Measurements from ENCODE around the gene NDUFB8. TPM values are rescaled to one million over a fixed set of nuclear protein-coding genes. Genes with fewer than 3 reads are reported as not detected.

The NDUFB8 gene
- total and polyA plus RNA-seq, 2 experiments from 2014 or later = 123 to 294 TPM

GRCh38 chr10:100489396-100489795, 40.3 kb downstream of the NDUFB8 start:
- in situ Hi-C loops (cut with MboI) = no loop called here
- H3K9me2 ChIP-seq (ENCODE audit: insufficient read depth) = no peaks in the 10 kb centered on the region
- H3K9ac ChIP-seq = no peak overlapping the region
- 76 to 85% methylated on average over 5 of the region's 5 CpGs for WGBS, 2 experiments (ENCODE audit: low coverage in 1 of 2, low lambda C conversion rate in 2 of 2, missing lambda C conversion rate in 2 of 2)
- no peak for DNase-seq
- no peaks in the 10 kb centered on the region for H3K4me1 ChIP-seq (ENCODE audit: insufficient read depth)
- H4K20me1 ChIP-seq (ENCODE audit: insufficient read depth) = no peaks in the 10 kb centered on the region
- no peak overlapping the region for H3K4me3 ChIP-seq
- peaks cover 3% of the 10 kb centered on the region; the same call in 1 of the 2 replicates for H3K27me3 ChIP-seq (replicated peaks; ENCODE audit: insufficient read depth)
- H3K27ac ChIP-seq = no peak overlapping the region
- TF ChIP-seq EZH2 (IDR thresholded peaks at IDR 0.05; ENCODE audit: insufficient read depth, poor library complexity, severe bottlenecking) (no peak), EZH2phosphoT487 (IDR thresholded peaks at IDR 0.05; ENCODE audit: insufficient read depth, low read depth) (no peak)
- H3K9me3 ChIP-seq (ENCODE audit: low read depth) = no peaks in the 10 kb centered on the region
- H3F3A ChIP-seq (ENCODE audit: insufficient read depth) = no peaks in the 10 kb centered on the region
- H2AFZ ChIP-seq = no peak overlapping the region
- no peak overlapping the region for H3K4me2 ChIP-seq (ENCODE audit: unreplicated experiment)
- no peaks in the 10 kb centered on the region for H3K36me3 ChIP-seq (ENCODE audit: low read depth)
- no peaks in the 10 kb centered on the region for H3K79me2 ChIP-seq (ENCODE audit: insufficient read depth)

- Histone ChIP-seq H3K9ac (no peak overlapping the region), H3K36me3 (ENCODE audit: low read depth) (no peaks in the 10 kb centered on the region), H4K20me1 (ENCODE audit: insufficient read depth) (no peaks in the 10 kb centered on the region), H3K27ac (no peak overlapping the region), H3K9me3 (ENCODE audit: low read depth) (no peaks in the 10 kb centered on the region), H3F3A (ENCODE audit: insufficient read depth) (no peaks in the 10 kb centered on the region), H3K79me2 (ENCODE audit: insufficient read depth) (no peaks in the 10 kb centered on the region), H3K4me3 (no peak overlapping the region), H3K4me1 (ENCODE audit: insufficient read depth) (no peaks in the 10 kb centered on the region), H3K9me2 (ENCODE audit: insufficient read depth) (no peaks in the 10 kb centered on the region), H3K27me3 (replicated peaks; ENCODE audit: insufficient read depth) (peaks cover 21% of the 10 kb centered on the region), H2AFZ (no peak overlapping the region), H3K4me2 (ENCODE audit: unreplicated experiment) (no peak overlapping the region)
- WGBS, 2 experiments (ENCODE audit: low coverage in 1 of 2, low lambda C conversion rate in 2 of 2, missing lambda C conversion rate in 2 of 2) = 91 to 93% methylated on average over 6 of the region's 6 CpGs
- DNase-seq = no peak
- no peak for TF ChIP-seq EZH2phosphoT487 (IDR thresholded peaks at IDR 0.05; ENCODE audit: insufficient read depth, low read depth)
- TF ChIP-seq EZH2 (IDR thresholded peaks at IDR 0.05; ENCODE audit: insufficient read depth, poor library complexity, severe bottlenecking) = no peak
- in situ Hi-C loops (cut with MboI) = no loop called here
Observed at GRCh38 chr10:100487529-100487928, 42.1 kb downstream of the NDUFB8 start.

GRCh38 chr10:100485801-100486495, 43.7 kb downstream of the NDUFB8 start:
- Histone ChIP-seq H3K9ac (no peak overlapping the region), H3K27me3 (replicated peaks; ENCODE audit: insufficient read depth) (peaks cover 25% of the 10 kb centered on the region), H3K79me2 (ENCODE audit: insufficient read depth) (no peaks in the 10 kb centered on the region), H3K4me1 (ENCODE audit: insufficient read depth) (peaks cover 6% of the 10 kb centered on the region; the same call in 1 of the 2 replicates), H3K9me3 (ENCODE audit: low read depth) (no peaks in the 10 kb centered on the region), H3F3A (ENCODE audit: insufficient read depth) (no peaks in the 10 kb centered on the region), H4K20me1 (ENCODE audit: insufficient read depth) (no peaks in the 10 kb centered on the region), H3K4me2 (ENCODE audit: unreplicated experiment) (no peak overlapping the region), H2AFZ (no peak overlapping the region), H3K9me2 (ENCODE audit: insufficient read depth) (no peaks in the 10 kb centered on the region), H3K27ac (no peak overlapping the region), H3K4me3 (no peak overlapping the region), H3K36me3 (ENCODE audit: low read depth) (no peaks in the 10 kb centered on the region)
- no peak for DNase-seq
- in situ Hi-C loops (cut with MboI) = no loop called here
- TF ChIP-seq EZH2phosphoT487 (IDR thresholded peaks at IDR 0.05; ENCODE audit: insufficient read depth, low read depth) = no peak
- no peak for TF ChIP-seq EZH2 (IDR thresholded peaks at IDR 0.05; ENCODE audit: insufficient read depth, poor library complexity, severe bottlenecking)
- WGBS, 2 experiments (ENCODE audit: low coverage in 1 of 2, low lambda C conversion rate in 2 of 2, missing lambda C conversion rate in 2 of 2) = 91 to 93% methylated on average over 10 of the region's 10 CpGs

GRCh38 chr10:100485366-100485765, 44.3 kb downstream of the NDUFB8 start:
- no peak overlapping the region for H2AFZ ChIP-seq
- no peaks in the 10 kb centered on the region for H3K9me3 ChIP-seq (ENCODE audit: low read depth)
- H3K9ac ChIP-seq = no peak overlapping the region
- H3K27ac ChIP-seq = no peak overlapping the region
- H3K4me1 ChIP-seq (ENCODE audit: insufficient read depth) = peaks cover 6% of the 10 kb centered on the region; the same call in 1 of the 2 replicates
- H3K79me2 ChIP-seq (ENCODE audit: insufficient read depth) = no peaks in the 10 kb centered on the region
- no peaks in the 10 kb centered on the region for H3F3A ChIP-seq (ENCODE audit: insufficient read depth)
- no peaks in the 10 kb centered on the region for H3K9me2 ChIP-seq (ENCODE audit: insufficient read depth)
- no peak for DNase-seq
- no peak overlapping the region for H3K4me3 ChIP-seq
- no peak overlapping the region for H3K4me2 ChIP-seq (ENCODE audit: unreplicated experiment)
- no peaks in the 10 kb centered on the region for H4K20me1 ChIP-seq (ENCODE audit: insufficient read depth)
- H3K27me3 ChIP-seq (replicated peaks; ENCODE audit: insufficient read depth) = peaks cover 30% of the 10 kb centered on the region
- TF ChIP-seq EZH2phosphoT487 (IDR thresholded peaks at IDR 0.05; ENCODE audit: insufficient read depth, low read depth) (no peak), EZH2 (IDR thresholded peaks at IDR 0.05; ENCODE audit: insufficient read depth, poor library complexity, severe bottlenecking) (no peak)
- H3K36me3 ChIP-seq (ENCODE audit: low read depth) = no peaks in the 10 kb centered on the region
- 79 to 88% methylated on average over 8 of the region's 8 CpGs for WGBS, 2 experiments (ENCODE audit: low coverage in 1 of 2, low lambda C conversion rate in 2 of 2, missing lambda C conversion rate in 2 of 2)
- in situ Hi-C loops (cut with MboI) = no loop called here
